Stomach (tissue), 4 donors: Measurements from ENCODE around the gene TGDS.

Experiments used
- EP300 ChIP-seq: sonication (generic); formaldehyde crosslinking; IDR thresholded peaks from one replicate; pipeline ENCODE4 v1.6.1; 2017; ENCODE audit warnings: antibody characterized with exemption
- POLR2A ChIP-seq, 4 donors: fragments of 450-650 bp; IDR thresholded peaks; one replicate each; pipeline ENCODE4 v1.6.1; 2016; ENCODE audit warnings: antibody characterized with exemption in 4 of 4, control low read depth in 2 of 4, mild to moderate bottlenecking in 1 of 4, moderate library complexity in 1 of 4

GRCh38 chr13:94617389-94618000 lies 21.5 kb upstream of the TGDS start:
- TF ChIP-seq POLR2A (IDR thresholded peaks at IDR 0.05) = no peak
- no peak for TF ChIP-seq EP300
